GM21786 (cell line): ENCODE data around the gene LRG1.
"Not testable (repeated sequence)": the region's sequence is repeated elsewhere in the genome, so short reads cannot be mapped to it uniquely, and the experiment has no call there.

ENCODE experiments used
- ATAC-seq: cut with Tn5 transposase; IDR thresholded peaks from one replicate; pipeline ENCODE4 v1.9.1; 2021; ENCODE audit not compliant: unreplicated experiment

The LRG1 gene

DNA sequence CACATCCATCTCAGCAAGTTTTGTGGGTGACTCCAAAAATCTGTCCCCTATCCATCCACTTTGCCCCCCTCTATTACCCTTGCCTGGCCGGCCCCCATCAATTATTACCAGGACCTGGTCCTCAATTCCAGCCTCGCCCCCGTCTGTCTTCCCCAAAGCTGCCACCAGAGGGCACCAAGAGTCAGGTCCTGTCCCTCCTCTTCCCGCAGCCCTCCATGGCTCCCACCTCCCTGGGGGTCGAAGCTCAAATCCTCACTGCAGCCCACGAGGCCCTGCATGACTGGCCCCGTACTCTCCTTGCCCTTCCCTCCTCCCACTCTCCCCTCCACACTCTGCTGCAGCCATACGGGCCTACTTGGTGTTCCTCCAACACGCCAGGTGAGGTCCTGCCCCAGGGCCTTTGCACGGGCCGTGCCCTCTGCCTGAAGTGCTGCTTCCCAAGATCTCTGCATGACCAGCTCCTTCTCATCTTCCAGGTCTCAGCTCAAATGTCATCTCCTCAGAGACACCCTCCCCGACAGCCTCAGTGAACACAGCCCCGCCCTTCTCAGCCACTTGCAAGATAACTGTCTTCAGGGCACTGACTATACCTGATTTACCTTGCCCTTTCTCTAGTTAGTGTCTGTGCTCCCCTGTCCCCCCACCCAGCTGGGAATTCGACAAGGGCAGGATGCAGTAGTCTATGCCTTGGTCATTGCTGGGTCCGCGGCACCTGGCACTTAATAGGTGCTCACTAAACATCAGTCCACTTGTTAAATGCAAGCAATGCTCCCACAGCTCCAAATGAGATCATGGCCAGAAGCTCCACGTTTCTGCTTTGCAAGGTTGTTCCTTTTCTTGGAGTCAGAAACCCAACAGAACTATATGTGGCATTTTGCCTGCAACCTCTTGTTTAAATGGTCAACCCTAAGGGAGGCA lies 36.4 kb upstream of the LRG1 start:
- ATAC-seq, result no peak

DNA sequence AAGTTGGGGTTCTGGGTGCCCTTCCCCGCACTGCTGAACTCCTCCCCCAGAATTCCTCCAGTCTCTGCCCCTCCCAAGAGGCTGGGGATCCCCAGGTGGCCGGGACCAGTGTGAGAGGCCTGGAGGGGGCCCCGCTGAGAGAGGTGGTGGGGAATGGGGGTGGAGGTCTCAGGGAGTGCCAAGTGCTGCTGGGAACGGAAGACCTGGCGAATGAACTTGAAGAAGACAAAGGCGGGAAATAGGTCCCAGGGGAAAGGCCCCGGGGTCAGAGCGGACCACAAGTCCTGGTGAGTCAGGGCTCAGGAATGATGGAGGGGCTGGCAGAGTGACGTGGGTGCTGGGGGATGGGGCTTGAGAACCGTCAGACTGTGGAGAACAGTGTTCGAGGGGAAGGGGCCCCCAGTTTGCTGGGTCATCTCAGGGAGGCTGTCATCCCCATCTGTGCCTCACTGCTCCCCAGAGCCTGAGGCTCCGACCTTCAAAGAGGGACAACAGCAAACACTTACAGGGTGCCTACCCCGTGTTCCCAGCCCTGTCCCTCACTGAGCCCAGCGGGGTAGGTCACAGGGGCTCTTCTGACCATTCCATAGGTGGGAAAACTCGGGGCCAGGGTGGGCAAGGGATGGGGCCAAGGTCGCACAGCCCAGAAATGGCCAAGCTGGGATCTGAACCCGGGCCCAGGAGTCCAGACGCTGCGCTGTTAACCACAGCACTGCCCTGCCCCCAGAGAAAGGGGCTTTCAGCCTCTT lies 35.6 kb upstream of the LRG1 start:
- ATAC-seq, result no peak

DNA sequence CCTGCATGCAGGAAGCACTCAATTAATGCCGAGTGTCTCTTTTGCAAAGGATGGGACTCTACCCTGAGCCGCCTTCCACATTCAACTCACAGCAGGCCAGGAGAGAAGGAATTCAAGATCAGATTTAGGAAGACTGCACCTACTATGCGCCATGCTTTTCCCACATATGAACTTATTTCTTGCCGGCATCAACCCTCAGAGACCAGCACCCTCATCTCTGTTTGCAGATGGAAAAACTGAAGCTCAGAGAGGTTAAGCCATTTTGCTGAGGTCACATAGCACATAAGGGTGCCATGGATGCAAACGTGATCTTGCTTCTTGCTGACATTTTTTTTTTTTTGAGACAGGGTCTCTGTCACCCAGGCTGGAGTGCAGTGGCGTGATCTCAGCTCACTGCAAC lies 33.8 kb upstream of the LRG1 start:
- ATAC-seq, result no peak

DNA sequence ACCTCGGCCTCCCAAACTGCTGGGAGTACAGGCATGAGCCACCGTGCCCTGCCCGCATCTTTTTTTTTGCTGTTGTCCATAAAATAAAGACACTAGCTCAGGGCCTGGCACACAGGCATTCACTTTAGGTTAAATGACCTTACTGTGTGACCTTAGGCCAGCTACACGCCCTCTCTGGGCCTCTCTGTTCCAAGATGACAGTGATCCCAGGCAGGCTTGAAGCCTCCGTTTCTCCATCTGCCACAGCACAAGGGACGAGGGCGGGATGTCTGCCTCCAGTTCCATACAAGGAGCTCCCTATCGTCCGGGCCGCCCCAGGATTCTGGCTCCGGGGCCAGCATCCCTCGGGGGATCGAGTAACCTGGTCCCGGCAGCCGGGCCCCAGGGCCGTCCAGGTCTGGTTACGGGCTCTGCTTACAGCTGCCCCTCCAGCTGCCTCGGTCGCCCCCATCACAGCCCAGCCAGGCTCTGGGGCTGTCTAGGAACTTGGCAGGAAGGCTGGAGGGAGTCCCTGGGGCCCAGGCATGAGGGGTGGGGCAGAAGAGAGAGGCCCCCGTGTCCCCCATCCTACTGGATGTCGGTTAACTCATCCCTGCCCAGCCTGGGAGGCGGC lies 31.6 kb upstream of the LRG1 start:
- no peak for ATAC-seq

DNA sequence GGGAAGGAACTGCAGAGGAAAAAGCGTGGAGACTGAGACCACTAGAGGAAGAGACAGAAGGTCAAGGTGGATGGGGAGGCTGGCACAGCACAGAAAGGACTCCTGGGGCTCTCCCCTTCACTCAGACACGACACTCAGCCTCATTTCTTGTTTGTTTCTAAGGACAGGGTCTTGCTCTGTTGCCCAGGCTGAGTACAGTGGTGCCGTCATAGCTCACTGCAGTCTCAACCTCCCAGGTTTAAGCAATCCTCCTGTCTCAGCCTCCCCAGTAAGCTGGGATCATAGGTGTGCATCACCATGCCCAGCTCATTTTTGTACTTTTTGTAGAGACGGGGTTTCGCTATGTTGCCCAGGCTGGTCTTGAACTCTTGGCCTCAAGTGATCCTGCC lies 31.1 kb upstream of the LRG1 start:
- ATAC-seq, result no peak

DNA sequence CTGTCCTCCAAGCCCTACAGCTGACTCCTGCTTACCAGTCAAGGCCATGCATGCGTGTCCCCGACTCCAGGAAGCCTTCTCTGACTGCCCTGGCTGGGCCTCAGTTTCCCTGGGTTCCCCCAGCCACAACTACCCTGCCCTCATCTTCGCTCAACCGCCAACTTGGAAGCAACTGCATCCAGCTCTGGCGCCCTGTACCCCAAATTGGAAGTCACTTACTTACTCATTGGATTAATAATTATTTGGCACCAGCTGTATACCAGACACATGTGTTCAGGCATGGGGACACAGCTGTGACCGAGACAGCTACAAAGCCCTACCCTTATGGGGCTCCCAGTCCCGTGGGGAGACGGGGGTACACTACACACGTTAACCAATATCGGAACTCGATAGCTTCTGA lies 30.6 kb upstream of the LRG1 start:
- no peak for ATAC-seq

DNA sequence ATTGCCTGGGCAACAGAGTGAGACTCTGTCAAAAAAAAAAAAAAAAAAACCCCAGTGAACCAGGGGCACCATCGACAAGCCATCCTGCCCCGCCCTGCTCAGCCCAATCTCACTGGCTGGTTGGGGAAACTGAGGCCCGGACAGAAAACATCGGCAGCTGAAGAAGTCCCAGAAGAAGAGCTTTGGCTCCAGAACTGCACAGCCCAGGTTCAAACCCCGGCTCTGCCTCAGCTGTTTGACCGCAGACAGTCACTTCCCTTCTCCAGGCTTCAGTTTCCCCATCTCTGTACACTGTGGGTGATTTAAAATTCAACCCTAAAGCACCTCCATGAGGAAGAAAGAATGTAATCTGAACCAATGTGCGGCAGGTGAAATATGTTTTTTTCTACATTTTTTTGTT lies 29.1 kb upstream of the LRG1 start:
- no peak for ATAC-seq

DNA sequence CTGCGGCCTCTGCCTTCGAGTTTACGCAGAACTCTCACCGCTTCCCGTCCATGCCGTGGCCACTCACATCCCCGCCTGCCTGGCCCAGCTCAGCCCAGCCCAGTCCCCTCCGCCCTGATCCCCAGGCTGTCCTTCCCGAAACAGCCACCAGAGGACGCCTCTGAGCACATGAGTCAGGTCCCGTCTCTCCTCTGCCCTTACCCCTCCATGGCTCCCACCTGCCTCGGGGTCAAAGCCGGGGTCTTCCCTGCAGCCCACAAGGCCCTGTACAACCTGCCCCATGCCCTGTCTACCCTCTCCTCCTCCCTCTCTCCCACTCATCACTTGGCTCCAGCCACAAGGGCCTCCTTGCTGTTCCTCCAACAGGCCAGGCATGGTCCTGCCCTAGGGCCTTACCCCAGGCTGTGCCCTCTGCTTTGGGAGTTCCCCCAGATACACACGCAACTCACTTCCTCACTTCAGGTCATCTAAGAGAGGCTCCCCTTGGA lies 27.8 kb upstream of the LRG1 start:
- no peak for ATAC-seq

DNA sequence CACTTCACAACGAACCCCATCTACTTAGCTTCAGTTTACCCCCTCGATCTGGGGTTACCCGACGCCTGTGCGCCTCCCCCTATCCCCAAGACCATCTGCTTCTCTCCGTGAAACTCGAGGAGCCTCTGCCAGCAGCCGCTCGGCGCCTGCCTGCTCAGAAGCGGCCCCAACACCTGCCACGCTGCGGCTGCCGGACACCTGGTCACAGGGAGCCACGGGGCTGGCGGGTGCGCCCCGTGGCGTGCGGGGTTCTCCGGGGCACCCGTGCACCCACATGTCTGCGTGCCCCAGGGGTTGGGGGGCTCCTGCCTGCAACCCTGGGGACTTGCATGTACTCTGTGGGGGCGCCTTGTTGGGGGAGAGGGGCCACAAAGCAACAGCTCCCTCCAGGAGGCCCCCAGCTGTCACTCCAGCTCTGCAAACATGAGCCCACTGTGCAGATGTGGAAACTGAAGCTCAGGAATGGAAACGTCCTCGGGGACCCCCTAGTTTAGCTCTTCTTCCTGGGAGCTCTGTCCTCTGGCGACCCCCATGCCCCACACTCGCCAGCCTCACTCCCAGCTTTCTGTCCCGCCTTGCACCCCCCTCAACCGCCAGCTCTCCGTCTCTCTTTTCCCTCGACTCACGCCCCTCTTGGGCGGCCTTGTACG lies 26.7 kb upstream of the LRG1 start:
- no peak for ATAC-seq

DNA sequence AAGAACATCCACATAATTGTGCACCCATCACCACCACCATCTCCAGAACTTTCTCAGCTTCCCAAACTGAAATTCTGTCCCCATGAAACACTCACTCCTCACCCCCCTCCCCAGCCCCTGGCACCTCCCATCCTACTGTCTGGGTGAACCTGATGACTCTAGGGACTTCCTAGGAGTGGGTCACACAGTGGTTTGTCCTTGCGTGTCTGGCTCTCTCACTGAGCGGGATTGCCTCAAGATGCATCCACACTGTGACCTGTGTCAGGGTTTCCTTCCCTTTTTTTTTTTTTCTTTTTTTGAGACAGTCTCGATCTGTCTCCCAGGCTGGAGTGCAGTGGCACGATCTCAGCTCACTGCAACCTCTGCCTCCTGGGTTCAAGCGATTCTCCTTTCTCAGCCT lies 23.7 kb upstream of the LRG1 start:
- not testable (repeated sequence) for ATAC-seq

DNA sequence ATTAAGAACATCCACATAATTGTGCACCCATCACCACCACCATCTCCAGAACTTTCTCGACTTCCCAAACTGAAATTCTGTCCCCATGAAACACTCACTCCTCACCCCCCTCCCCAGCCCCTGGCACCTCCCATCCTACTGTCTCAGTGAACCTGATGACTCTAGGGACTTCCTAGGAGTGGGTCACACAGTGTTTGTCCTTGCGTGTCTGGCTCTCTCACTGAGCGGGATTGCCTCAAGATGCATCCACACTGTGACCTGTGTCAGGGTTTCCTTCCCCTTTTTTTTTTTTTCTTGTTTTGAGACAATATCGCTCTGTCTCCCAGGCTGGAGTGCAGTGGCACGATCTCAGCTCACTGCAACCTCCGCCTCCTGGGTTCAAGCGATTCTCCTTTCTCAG lies 22.2 kb upstream of the LRG1 start:
- not testable (repeated sequence) for ATAC-seq

DNA sequence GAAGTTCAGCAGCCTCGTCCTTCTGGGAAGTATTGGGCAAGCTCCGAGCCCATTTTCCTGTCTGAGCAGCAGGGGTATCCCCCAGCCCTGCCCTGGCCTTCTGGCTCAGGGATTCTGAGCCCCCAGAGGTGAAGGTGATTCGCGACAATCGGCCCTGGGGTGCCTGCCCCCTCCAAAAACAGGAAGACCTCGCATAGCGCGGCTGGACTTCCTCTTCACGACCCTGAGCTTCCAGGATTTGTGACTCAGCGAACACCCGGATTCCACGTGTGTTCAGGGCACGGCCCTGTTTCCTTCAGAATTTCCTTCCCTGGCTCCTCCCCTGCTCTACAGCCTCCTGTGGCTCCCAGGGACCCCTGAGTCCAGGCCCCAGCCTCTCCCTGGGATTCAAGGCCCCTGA lies 19.7 kb upstream of the LRG1 start, which contains the start of gene SEMA6B:
Gene SEMA6B (minus strand): TSS at position 116 of the 400 bp plus-strand sequence. CDS start 1,227 bp downstream, outside the sequence.
- no peak for ATAC-seq

DNA sequence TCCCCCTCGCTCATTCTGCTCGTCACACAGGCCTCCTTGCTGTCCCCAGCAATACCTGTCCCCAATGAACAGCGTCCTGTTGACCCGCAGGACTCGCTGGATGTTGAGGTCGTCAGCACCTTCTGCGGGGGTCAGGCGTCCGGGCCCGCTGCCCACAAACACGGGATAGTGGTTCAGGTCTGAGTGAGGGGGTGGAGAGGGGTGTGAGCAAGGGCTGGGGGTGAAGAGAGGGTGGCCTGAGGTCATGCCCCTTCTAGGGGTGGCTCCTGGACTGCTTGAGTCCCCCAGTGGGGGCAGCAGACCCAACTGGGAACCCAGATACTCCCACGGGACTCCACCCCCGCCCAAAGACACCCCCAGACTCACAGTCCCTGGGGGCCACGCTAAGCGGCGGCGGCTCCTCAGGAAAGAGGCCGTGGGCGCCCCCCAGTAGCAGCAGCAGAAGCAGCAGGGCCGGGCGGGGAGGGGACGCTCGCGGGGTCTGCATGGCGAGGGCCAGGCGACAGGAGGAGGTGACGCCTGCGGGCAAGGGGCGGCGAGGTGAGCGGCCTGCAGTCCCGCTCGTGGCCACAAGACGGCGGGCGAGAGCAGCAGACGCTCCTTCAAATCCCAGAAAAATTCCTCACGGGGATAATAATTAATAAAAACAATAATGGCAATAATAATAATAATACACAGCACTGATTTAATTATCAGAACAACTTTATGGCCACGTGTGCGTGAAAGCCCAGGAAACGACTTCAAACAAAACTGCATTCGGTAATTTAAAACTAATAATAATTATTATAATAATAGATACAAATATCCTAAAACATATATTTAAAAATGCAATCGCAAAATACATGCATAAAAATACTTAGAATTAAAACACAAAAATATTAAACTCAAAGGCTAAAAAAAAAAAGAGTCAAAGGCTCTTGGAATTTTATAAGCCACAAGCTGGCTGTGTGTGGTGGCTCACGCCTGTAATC lies 18.4 kb upstream of the LRG1 start:
- no peak for ATAC-seq

DNA sequence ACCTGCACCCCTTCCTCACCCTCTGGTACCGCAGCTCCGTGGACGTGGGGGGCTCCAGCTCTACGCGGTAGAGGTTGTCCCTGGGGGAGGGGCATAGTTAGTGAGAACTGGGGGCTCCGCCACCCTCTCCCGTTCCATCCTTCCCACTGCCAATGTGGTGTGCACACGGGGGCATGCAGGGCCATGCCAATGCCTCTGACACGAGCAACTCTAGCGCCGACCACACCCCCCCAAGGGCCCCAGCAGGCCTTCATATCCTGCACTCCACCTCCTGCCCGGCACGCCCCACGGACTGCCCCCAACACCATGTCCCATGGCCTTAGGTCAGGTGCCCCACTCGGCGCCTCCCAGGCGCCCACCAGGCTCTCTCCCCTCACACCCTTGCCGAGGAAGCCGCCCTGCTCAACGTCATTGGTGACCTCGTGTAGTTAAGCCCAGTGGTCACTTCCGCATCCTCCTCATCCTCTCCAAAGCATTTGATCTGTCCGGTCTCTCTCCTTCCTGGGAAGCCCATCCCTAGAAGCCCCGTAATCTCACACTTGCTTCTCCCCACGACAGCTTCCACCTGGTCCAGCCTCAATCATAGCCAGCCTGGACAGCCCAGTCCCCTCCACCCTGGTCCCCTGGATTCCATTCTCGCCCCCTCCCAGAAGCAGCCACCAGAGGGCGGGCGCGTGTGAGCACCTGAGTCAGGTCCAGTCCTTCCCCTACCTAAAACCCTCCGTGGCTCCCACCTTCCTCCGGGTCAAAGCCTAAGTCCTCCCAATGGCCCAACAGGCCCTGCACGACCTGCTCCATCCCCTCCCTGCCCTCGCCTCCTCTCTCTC lies 17.5 kb upstream of the LRG1 start:
- ATAC-seq, result no peak

DNA sequence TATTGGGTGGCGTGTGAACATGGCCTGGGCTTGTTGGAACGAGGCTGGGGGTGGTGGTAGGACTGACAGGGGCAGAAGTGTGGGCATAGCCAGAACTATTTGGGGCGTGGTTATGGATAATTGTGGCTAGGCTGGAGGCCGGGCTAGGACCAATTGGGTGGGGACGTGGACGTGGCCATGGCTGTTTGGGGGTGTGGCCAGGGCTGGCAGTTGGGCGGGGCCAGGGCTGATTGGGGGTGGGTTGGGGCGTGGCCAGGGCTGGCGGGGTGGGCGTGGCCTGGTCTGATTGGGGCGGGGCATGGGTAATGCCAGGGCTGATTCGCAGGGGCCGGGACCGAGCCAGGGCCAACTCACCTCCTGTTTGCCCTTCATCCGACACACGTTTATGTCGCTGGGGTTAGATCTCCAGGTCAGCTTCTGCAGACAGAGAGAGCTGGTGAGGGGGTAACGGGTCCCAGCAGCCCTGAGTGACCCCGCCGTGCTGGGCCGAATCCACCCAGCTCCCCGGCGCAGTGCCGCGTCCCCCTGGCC lies 16.8 kb upstream of the LRG1 start:
- ATAC-seq, result no peak

DNA sequence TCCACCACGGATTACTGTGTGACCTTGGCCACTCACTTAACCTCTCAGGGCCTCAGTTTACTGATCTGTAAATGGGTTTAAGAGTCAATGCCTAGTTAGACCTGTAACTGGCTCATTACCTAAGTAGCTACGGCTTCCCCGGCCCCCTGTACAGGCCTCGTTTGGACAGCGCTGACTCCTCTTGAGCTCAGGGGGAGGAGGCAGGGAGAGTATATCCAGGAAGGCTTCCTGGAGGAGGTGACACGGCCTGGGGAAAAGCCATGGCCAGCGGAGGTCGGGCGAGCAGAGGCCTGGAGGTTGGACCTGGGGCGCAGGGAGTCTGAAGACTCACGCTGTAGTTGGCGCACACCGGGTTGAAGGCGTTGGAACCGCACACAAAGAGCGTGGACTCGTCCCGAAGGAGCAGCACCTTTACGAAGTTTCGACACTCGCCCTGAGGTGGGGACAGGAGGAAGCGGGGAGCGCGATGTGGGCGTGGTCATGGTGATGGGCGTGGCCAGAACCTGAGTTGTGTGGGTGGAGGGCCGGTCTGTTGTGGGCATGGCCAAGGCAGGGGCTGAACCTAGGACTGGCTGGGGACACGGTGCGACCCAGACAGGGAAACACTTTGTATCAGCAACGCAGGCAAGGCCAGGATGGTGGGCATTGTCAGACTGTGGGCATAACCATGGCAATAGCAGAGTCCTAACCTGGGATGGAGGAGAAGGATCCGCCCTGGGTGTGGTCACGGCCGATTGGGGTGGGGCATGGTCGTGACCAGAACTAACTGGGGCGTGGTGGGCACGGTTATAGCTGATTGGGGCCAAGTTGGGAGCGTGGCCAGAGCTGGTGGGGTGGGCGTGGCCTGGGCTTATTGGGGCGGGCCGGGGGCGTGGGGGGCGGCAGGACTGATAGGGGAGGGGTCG lies 16.1 kb upstream of the LRG1 start:
- no peak for ATAC-seq

DNA sequence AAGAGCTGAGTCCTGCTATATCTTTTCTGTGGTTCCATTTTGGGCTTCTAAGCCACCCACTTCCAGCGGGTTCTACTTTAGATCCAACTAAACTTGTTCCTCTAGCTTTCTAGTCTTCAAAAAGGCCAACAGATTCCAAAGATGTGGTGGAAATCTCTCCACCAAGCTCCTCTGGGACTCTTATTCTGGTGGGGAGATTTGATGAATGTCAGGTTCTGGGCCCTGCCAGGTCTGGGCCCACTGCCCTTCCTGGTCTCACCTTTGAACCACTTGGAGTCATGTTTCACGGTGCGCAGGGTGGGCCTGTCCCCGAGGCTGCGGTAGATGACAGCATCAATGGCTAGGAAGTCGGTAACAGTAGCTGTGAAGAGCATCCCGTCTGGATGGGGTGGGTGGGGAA lies 14.9 kb upstream of the LRG1 start:
- ATAC-seq, result no peak

DNA sequence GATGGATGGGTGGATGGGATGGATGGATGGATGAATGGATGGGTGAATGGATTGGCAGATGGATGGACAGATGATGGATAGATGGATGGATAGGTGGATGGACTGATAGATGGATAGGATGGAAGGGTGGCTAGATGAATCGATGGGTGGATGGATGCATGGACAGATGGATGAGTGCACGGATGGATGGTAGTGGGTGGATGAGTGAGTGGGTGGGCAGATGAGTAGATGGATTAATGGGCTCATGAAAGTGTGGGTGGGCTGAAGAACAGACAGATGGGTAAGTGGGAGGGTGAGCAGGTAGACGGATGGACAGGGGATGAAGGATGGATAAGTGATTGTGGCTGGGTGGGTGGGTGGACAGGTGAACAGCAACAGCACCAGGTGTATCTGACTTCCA lies 13.9 kb upstream of the LRG1 start:
- no peak for ATAC-seq
